ENCODE results near the gene ABHD12. TPM values are rescaled to one million over a fixed set of nuclear protein-coding genes. Genes with fewer than 3 reads are reported as not detected.
A peak's percentile ranks its signal among the peaks of the same experiment; 100 is the strongest.
"Not testable (repeated sequence)": the region's sequence is repeated elsewhere in the genome, so short reads cannot be mapped to it uniquely, and the experiment has no call there.

Gene ABHD12
- total and polyA plus RNA-seq, 8 donors, result 11.1 to 99.1 (median 44.0) TPM

DNA sequence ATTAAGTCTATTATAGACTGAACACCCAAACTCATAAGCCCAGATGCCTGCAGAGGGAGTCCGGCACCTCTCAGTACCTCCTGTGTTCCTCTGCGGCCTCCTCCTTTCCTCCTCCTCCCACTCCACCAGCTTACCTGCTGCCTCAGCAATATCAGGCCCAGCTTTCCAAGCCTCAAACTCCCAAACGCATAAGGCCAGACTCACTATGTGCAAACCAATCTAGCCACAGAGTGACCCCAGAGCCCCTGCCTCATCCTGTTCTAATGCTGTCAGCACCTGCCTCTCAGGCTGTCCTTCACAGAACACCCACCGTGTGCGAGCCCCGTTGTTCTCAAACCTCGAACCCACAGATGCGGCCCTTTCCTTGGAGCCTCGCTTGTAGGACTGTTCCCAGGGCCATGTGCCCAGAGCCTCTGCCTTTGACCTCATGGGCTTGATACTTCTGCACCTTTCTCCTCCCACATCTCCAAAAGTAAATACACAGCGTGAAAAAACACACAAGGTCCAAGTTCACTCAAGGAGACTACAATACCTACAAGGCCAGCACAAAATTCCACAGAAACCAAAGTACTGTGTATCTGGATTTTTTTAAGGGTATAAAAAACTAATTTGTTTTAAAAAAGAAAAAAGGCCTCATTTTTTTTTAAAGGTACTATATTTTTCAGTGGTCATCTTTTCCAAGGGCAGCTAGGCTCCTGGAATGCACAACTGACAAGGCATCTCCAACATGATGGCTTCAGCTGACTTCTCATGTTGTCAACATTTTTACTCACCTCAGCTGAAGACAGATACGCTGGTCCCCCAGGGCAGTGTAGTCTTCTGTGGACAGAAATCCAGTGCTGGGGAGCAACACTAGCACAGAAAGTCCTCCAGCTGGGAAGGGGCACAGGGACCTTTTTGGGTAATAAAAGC, 52.3 kb downstream of the ABHD12 start:
- TF ChIP-seq, protein P1, sequence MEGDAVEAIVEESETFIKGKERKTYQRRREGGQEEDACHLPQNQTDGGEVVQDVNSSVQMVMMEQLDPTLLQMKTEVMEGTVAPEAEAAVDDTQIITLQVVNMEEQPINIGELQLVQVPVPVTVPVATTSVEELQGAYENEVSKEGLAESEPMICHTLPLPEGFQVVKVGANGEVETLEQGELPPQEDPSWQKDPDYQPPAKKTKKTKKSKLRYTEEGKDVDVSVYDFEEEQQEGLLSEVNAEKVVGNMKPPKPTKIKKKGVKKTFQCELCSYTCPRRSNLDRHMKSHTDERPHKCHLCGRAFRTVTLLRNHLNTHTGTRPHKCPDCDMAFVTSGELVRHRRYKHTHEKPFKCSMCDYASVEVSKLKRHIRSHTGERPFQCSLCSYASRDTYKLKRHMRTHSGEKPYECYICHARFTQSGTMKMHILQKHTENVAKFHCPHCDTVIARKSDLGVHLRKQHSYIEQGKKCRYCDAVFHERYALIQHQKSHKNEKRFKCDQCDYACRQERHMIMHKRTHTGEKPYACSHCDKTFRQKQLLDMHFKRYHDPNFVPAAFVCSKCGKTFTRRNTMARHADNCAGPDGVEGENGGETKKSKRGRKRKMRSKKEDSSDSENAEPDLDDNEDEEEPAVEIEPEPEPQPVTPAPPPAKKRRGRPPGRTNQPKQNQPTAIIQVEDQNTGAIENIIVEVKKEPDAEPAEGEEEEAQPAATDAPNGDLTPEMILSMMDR (IDR thresholded peaks at IDR 0.05), result no peak
- TF ChIP-seq POLR2A (IDR thresholded peaks at IDR 0.05) (no peak), EP300 (IDR thresholded peaks at IDR 0.05) (no peak), POLR2AphosphoS5 (IDR thresholded peaks at IDR 0.05) (no peak)
- intact Hi-C loops (cut with DNase I; ENCODE audit: low total_unique reads), result no loop called here
- H3K27me3 ChIP-seq, result no peaks in the 10 kb centered on the region
- no peak overlapping the region for H3K4me3 ChIP-seq
- peaks cover 0 to 10% (median 5%) of the 10 kb centered on the region in 4 donors for H3K36me3 ChIP-seq
- H3K27ac ChIP-seq, result peak overlapping the region in 3 of 5 donors; percentile 34 to 58 (median 35)
- peaks cover 6 to 39% (median 21%) of the 10 kb centered on the region in 4 donors for H3K4me1 ChIP-seq
- 62 to 80% (median 68%) methylated on average over 11 of the region's 11 CpGs for WGBS, 5 donors
- no peaks in the 10 kb centered on the region for H3K9me3 ChIP-seq
- peak; percentile 42 to 59 for DNase-seq

DNA sequence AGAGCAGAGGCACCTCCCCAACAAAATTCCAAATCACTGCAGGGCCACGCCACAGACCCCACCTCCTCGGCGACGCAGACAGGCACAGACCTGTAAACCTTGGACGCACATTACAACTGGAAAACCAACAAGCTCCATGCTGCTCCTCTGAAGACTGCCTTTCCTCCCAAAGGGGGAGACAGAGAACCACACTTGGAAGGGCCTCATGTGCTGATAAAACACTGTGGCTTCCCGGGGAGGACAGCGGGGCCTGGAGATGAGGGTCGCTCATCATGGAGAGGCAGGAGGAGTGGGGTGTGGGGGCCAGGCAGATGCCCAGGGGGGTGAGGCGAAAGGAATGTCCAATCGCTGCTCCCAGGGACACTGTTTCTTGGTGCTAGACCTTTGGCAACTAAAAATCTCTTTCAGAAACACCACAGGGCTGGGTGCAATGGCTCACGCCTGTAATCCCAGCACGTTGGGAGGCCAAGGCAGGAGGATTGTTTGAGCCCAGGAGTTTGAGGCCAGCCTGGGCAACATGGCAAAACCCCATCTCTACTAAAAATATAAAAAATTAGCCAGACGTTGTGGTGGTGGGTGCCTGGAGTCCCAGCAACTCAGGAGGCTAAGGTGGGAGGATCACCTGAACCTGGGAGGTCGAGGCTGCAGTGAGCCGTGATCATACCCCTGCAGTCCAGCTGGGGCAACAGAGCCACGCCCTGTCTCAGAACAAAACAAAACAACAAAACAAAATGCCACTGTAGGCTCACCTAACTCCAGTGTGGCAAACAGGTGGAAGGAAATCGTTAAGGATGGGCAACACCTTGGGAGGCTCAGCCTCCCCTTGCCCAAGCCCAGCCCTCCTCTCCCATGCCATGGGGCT, 53.8 kb downstream of the ABHD12 start:
- TF ChIP-seq EP300 (IDR thresholded peaks at IDR 0.05), result no peak
- TF ChIP-seq, protein P1 (IDR thresholded peaks at IDR 0.05), result peak in 2 of 7 experiments; percentile 14 to 30
- intact Hi-C loops (cut with DNase I; ENCODE audit: low total_unique reads), result no loop called here
- Histone ChIP-seq H3K4me3 (no peak overlapping the region), H3K36me3 (peaks cover 0 to 10% (median 5%) of the 10 kb centered on the region in 4 donors), H3K9me3 (no peaks in the 10 kb centered on the region), H3K4me1 (peaks cover 6 to 39% (median 21%) of the 10 kb centered on the region in 4 donors), H3K27me3 (no peaks in the 10 kb centered on the region), H3K27ac (no peak overlapping the region)
- WGBS, 5 donors, result 83 to 84% (median 84%) methylated on average over 17 of the region's 17 CpGs
- peak in 1 of 2 donors; percentile 48 for DNase-seq

DNA sequence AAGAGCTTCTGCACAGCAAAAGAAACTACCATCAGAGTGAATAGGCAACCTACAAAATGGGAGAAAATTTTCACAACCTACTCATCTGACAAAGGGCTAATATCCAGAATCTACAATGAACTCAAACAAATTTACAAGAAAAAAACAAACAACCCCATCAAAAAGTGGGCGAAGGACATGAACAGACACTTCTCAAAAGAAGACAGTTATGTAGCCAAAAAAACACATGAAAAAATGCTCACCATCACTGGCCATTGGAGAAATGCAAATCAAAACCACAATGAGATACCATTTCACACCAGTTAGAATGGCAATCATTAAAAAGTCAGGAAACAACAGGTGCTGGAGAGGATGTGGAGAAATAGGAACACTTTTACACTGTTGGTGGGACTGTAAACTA, 55.7 kb downstream of the ABHD12 start:
- DNase-seq; H3K27ac ChIP-seq; H3K4me3 ChIP-seq; H3K9me3 ChIP-seq; H3K27me3 ChIP-seq; intact Hi-C loops (cut with DNase I; ENCODE audit: low total_unique reads): not testable (repeated sequence)
- peaks cover 0 to 10% (median 5%) of the 10 kb centered on the region in 4 donors for H3K36me3 ChIP-seq
- H3K4me1 ChIP-seq, result peaks cover 6 to 32% (median 19%) of the 10 kb centered on the region in 4 donors
- WGBS, 5 donors, result 100% methylated on average over 1 of the region's 1 CpG

DNA sequence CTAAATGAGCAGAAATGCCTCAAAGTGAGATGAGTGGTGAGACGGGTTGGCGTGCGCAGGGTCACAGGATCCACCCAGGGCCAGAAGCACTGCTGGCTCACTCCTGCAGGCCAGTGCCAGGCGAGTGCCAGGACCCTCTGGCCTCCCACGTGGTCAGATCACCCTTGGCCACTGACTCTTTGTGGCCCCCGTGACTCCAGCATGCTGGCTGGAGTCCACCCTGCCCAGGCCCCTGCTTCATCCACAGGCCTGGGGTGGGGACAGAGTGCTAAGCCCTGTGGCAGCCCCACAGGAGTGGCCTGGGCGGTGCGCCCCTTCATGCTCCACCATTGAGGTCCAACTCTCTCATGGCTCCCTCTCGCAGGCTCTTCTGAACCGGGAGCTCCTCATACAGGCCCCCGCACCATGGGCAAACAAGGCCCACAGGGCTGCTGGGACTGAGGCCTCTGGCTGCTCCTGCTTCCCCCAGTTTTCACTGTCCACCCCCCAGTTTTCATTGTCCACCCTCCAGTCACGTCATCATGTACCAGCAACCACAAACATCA, 61.6 kb downstream of the ABHD12 start:
- Histone ChIP-seq H3K4me3 (no peak overlapping the region), H3K9me3 (no peaks in the 10 kb centered on the region), H3K27ac (no peak overlapping the region), H3K27me3 (no peaks in the 10 kb centered on the region), H3K4me1 (peaks cover 0 to 22% (median 12%) of the 10 kb centered on the region in 4 donors), H3K36me3 (no peaks in the 10 kb centered on the region)
- no peak for DNase-seq
- 92 to 97% (median 94%) methylated on average over 11 to 12 of the region's 12 CpGs for WGBS, 5 donors
- intact Hi-C loops (cut with DNase I; ENCODE audit: low total_unique reads), result no loop called here
- TF ChIP-seq, protein P1 (IDR thresholded peaks at IDR 0.05), result no peak
- TF ChIP-seq POLR2AphosphoS5 (IDR thresholded peaks at IDR 0.05), result no peak
- TF ChIP-seq POLR2A (IDR thresholded peaks at IDR 0.05), result no peak
- TF ChIP-seq EP300 (IDR thresholded peaks at IDR 0.05), result no peak

Data from stomach (tissue), 9 donors.